Activated CD8-positive, alpha-beta memory T cell treated with anti-CD3 and anti-CD28 coated beads, Interleukin-2, amount 50 U/mL, for 1 hour (primary cell): ENCODE data around the gene FUT2.
"Not testable (repeated sequence)": the region's sequence is repeated elsewhere in the genome, so short reads cannot be mapped to it uniquely, and the experiment has no call there.

ENCODE experiments used
- DNase-seq: peaks from one replicate; pipeline ENCODE4 v3.0.0-alpha.2; 2020; ENCODE audit errors: extremely low read depth

Gene FUT2

GRCh38 chr19:48702701-48703100 is 6.9 kb downstream of the FUT2 start:
- DNase-seq = no peak

- DNase-seq = no peak
Observed at GRCh38 chr19:48703316-48703715, 7.5 kb downstream of the FUT2 start.

GRCh38 chr19:48705431-48705830 is 9.7 kb downstream of the FUT2 start:
- no peak for DNase-seq

- DNase-seq = no peak
Observed at GRCh38 chr19:48708471-48708870, 12.7 kb downstream of the FUT2 start.

- no peak for DNase-seq
Observed at GRCh38 chr19:48711106-48711662, 15.4 kb downstream of the FUT2 start.

- DNase-seq = no peak
Observed at GRCh38 chr19:48713041-48713863, 17.5 kb downstream of the FUT2 start.

GRCh38 chr19:48713864-48714755 is 18.3 kb downstream of the FUT2 start:
- peak; percentile 88 for DNase-seq

- DNase-seq = no peak
Observed at GRCh38 chr19:48714759-48715675, 19.2 kb downstream of the FUT2 start.

- no peak for DNase-seq
Observed at GRCh38 chr19:48715681-48716171, 20.0 kb downstream of the FUT2 start.

- DNase-seq = no peak
Observed at GRCh38 chr19:48716562-48717291, 21.0 kb downstream of the FUT2 start.

GRCh38 chr19:48718106-48718505 is 22.3 kb downstream of the FUT2 start:
- not testable (repeated sequence) for DNase-seq

- no peak for DNase-seq
Observed at GRCh38 chr19:48718711-48719231, 23.0 kb downstream of the FUT2 start.

- DNase-seq = no peak
Observed at GRCh38 chr19:48719263-48720171, 23.7 kb downstream of the FUT2 start, which contains the start of gene MAMSTR. Gene MAMSTR, minus strand, starts transcription at chr19:48719725. Its CDS starts 694 bp downstream, at chr19:48719031.

GRCh38 chr19:48720251-48720612 is 24.5 kb downstream of the FUT2 start:
- DNase-seq = no peak

- DNase-seq = peak; percentile 73
Observed at GRCh38 chr19:48720613-48721296, 25.0 kb downstream of the FUT2 start.

- DNase-seq = no peak
Observed at GRCh38 chr19:48722196-48722708, 26.5 kb downstream of the FUT2 start.

GRCh38 chr19:48724796-48725753 is 29.3 kb downstream of the FUT2 start:
- DNase-seq = no peak
